NCI-H2196 treated with DMSO at 0.1 percent for 48 hours (cell line): ENCODE results near the gene ERCC4.

ENCODE experiments used
- DNase-seq: peaks from one replicate; lab custom pipeline; 2025; ENCODE audit not compliant: unreplicated experiment; lab: John Stamatoyannopoulos, UW

ERCC4 gene

DNA sequence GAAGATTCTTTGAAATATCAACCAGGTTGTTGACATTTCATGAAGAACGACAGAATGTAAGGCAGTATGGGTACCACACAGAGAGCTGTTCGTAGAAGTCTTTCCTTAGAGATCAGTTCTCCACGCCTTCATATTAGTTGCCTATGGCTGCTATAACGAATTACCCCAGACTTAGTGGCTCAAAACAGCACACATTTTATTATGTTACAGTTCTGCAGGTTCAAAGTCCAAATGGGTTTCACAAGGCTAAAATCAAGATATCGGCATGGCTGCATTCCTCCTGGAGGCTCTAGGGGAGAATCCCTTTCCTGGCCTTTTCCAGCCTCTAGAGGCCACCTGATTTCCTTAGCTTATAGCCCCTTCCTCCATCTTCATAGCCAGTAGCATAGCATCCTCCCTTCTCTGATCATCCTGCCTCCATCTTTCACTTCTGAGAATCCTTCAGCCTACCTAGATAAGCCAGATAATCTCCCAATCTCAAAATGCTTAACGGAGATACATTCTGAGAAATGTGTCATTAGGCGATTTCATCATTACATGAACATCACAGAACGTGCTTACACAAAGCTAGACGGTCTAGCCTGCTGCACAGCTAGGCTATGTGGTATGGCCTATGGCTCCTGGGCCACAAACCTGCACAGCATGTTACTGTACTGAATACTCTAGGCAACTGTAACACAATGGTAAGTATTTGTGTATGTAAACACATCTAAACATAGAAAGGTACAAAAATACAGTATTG, 26.0 kb downstream of the ERCC4 start:
- DNase-seq = no peak

DNA sequence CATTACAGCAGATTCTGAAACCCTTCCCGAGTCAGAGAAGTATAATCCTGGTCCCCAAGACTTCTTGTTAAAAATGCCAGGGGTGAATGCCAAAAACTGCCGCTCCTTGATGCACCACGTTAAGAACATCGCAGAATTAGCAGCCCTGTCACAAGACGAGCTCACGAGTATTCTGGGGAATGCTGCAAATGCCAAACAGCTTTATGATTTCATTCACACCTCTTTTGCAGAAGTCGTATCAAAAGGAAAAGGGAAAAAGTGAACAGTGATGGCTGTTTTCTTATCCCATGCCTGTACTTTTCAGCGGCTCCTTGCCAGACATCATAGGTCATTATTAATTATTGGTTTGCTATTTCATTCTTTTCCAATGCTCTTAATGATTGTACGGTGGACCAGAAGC, 28.1 kb downstream of the ERCC4 start:
- no peak for DNase-seq

DNA sequence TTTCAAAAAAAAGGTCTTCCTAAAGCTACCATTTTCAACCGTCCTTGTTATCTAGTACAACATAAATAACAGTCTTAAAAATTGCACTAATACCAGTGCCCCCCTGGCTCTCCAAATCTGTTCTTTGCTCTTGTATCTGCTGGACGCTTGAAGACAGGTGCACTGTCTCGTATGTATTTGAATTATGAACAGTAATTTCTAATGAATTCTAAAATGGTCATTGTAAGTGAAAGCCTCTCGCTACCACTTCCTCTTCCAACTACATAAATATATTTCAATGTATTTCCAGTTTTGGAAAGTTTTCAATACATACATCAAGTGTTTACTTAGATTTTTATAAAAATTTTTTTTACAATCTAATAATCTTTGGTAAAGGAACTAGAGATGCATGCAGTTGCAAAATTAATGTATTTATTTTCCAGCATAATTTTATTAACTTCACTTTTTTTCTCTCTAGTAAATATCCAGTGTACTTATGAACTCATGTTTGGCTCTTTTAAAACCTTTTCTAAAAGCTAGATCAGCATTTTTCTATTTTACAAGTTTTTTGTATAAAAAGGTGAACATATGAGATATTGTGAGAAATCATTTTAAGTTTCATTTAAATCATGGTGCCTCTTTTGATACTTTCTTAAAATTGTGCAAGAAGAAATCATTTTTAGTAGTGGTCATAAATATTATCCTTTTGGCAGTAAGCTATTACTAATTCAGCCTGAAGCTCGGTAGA, 31.0 kb downstream of the ERCC4 start:
- DNase-seq = no peak

DNA sequence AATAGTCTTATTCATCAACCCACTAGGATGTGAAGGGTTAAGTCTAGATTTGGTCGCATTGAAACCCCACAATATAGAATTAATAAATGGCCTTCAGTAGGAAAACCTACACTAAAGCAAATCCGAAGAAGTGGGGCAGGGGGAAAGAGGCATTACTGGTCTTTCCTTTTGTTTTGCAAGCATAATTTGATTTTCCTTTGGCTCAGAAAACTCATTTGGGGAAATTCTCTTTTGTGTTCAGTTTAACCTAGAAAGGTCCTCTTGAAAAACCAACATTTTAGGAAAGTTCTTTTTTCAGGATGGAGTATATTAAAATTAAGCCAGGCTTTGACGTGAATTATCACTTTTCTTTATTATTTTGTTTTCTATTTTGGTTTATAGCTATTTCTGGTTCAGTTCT, 31.7 kb downstream of the ERCC4 start:
- no peak for DNase-seq

DNA sequence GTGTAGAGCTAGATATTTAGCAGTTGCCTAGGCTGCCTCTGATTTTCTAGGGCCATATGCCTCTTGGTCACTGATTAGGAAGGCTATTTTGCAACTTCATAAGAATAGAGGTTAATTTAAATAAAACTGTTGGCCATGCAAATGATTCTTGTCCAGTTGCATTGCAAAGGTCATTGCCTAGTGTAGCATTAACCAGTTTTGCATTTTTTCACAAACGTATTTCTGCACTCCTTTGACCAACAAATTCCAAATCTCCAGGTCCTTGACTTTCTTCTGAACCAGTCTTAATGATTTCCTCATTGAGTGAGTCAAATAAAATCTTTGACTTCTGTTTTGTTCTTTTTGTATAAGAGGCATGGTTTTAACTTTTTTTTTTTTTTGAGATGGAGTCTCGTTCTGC, 33.5 kb downstream of the ERCC4 start:
- DNase-seq = no peak

DNA sequence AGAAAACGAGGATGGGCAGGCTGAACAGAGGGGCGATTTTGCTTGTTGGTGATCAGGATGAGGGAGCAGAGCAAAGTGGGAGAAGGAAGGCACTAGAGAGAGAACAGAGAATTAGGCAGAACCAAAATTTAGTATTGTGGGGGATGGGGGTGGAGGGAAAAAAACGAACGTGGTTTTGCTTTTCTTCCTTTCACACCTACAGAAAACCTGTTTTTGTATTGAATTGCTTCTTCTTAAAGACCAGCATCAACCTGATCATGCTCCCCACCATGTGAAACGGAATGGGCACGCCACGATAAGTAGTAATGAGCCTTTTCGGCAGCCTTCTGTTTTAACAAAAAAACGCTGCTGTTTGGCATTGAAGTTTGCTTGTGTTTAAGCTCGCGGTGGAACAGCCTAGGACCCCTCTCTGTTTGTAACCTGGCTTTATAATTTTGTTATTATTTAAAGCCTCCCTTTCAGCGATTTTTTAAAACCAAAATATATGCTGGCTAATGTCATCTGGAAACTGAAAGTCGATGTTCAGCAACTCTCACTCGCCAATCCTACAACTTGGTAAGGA, 36.8 kb downstream of the ERCC4 start:
- DNase-seq = no peak

DNA sequence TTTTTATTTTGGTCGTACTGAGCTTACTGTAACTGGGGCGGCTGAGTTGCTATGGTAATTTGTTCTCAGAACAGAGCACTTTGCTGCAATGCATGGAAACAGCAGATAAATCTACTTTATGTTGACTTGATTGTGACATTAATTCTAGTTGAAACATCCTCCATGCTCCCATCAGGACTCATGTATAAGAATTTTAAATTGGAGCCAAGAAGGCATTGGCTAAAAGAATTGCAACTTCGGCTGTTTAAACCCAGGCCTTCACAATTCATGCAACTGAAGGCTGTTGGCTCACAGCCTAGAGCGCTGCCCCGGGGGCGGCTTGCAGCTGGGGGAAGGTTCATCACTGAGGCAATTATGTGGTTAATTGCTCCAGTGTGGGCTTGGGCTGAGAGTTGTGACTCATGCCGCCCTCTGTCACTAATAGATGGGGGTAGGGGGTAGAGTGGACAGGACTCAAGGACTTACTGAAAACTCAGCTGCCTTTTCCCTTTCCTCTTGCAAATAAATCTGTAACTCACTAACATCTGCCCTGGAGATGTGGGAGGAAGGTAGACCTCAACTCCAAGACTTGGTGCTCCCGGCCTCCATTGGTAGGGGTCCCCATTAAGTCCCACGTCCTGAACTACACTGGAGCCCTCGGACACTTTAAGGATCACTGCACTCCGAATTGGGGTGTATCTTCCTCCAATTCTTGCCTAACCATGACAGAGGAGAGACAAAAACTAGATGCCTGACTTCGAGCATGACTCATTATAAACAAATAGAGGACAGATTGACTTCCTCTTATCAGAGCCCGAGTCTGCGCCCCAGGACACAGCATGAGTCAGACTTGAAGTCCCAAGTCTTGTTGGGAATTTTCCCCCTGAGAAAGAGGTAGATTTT, 37.5 kb downstream of the ERCC4 start:
- peak; percentile 58 for DNase-seq

DNA sequence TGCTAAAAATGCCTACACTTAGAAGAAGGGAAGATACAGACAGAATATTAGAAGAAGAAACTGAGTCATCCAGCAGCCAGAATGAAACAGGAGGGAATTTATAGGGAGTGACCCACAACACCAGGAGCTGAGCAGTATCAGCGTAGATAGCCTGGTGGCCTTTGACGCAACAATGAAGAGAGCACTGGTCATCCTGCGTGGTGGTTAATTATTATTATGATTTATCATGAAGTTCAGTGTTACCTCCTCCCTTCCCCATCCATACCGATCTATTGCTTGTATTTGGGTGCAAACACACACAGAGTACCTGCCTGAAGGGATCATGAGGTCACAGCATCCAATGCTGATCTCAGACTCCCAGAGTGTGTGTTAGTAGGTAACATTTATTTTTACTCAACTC, 38.5 kb downstream of the ERCC4 start:
- DNase-seq = no peak

DNA sequence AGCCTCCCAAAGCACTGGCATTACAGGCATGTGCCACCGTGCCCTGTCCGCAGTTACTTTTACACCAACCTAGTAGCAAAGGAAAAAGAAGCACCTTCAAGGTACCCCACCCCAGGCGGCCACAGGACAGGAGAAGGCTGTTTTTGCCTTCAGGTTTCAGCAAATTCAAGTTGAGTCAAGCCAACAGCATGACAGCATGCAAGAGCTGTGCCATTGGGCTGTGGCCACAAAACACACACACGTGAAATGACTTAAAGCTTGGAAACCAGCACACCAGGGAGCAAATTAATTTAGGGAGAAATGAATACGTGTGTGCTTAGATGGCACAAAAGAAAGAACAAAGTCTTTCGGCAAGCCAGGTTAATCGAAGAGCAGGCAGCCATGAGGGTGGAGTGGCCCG, 39.7 kb downstream of the ERCC4 start:
- no peak for DNase-seq

DNA sequence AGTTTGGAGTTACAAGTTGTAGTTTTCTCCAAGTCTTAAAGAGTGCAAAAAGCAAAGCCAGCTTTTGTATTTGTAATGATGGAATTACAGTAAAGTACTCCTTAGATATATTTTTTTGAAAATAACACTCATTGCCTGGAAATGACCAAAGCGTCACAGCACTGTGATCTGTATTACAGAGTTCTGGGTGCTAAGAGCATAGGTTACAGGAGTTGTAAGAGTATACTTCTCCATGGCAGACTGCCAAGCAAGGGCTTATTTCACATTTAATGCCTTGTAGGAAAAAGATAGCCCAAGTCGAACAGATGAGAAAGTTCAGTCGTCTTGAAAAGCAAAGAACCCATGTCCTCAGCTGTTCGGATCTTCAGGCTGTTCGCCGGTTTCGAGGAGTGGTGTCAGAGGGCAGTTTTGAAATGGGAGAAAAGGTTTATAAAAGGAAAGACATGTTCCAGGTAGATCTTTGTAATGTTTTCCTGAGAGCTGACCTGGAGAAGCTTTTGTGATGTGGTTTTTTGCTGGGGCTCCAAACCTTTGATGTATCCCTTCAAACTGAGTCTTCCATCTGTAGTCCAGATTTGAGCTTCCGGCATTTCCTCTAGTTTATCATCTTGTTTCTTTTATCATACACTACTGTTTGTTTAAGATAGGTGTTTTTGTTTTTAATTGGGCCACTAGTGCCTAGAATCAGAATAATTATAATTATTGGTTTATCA, 41.3 kb downstream of the ERCC4 start:
- DNase-seq = peak; percentile 14

DNA sequence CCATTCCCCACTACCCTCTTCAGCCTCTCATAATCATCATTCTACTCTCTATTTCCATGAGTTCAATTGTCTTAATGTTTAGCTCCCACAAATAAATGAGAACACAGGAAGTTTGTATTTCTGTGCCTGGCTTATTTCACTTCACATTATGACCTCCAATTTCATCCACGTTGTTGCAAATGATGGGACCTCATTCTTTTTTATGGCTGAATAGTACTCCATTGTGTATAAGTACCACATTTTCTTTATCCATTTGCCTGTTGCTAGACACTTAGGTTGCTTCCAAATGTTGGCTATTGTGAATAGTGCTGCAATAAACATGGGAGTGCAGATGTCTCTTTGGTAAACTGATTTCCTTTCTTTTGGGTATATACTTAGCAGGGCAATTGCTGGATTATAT, 42.3 kb downstream of the ERCC4 start:
- no peak for DNase-seq

DNA sequence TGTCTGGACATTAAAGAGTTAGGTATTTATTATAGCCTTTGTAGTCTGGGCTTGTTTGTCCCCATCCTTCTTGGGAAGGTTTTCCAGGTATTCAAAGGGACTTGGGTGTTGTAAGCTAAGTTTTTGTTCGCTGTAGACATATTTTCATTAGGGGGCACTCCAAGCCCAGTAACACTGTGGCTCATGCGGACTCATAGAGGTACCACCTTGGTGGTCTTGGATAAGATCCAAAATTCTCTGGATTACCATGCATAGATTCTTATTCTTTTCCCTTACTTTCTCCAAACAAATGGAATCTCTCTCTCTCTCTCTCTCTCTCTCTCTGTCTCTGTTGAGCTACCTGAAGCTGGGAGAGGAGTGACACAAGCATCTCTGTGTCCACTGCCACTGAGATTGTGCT, 48.9 kb downstream of the ERCC4 start:
- DNase-seq = no peak

DNA sequence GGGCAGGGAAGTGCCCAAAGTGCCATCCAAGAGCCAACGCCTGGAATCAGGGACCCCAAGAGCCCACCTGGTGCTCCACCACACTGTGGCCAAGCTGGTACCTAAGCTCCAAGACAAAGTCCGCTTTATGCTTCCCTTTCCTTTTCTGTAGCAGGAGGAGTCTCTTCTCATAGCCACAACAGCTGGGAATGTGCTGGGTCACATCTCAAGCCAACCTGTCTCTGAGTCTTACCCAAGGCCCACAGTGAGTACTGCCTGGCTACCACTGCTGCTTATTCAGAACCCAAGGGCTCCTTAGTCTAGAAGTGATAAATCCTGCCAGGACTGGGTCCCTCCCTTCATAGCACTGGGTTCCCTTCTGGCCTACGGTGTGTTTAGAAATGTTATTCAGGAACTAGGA, 49.8 kb downstream of the ERCC4 start:
- DNase-seq = no peak

DNA sequence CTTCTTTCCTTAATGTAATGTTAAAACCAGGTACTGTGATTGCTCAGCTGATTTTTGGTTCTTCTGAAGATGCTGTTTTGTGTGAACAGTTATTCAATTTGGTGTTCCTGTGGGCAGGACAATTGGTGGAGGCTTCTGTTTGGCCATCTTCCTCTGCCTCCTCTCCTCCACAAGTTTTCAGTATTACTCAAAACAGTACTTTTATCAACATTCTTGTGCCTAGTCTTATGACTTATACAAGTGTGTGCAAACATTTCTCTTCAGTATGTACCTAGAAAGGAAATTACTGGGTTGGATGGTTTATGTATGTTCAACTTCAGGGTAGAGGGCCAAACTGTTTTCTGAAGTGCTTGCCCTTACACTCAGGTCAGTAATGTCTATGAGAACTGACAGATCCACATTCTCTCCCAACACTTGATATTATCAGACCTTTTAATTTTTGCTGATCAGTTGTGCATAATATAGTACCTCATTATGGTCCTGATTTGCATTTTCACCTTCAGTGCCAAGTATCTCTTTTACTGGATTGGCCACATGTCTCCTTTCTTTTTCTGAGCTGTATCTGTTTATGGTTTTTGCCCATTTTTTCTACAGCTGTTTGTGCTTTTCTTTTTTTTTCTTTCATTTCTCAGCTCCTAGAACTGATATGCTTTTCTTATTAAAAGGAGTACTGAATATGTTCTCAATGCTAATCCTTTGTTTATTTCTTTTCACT, 50.9 kb downstream of the ERCC4 start:
- DNase-seq = no peak

DNA sequence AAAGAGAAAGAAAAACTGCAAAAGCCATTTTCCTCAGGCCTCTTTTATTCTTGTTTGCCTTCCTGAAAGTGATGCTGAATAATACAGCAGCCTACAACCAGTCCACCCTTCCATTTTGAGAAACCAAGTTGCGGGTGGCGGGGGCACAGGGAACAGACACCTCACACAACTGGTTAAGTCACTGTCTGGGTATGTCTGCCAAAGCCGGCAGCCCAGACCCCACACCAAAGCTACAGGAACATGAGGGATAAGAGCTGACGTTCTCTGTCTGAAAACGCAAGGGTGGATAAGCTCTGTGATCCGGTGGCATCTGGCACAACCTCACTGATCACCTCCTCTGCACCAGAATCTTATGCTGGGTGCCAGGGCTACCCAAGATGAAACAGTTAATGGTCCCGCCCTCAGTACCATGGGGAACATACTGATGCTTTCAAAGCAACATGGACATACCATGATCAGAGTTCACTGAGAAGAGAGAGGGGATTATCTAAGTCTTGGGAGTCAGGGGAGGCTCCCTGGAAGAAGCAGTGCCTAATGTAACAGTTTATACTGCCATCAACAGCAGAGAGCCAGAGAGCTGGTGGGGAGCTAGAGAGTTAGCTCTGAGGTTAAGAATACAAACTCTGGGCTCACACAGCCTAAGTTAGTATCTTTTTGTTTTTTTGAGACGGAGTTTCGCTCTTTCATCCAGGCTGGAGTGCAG, 53.5 kb downstream of the ERCC4 start:
- no peak for DNase-seq

DNA sequence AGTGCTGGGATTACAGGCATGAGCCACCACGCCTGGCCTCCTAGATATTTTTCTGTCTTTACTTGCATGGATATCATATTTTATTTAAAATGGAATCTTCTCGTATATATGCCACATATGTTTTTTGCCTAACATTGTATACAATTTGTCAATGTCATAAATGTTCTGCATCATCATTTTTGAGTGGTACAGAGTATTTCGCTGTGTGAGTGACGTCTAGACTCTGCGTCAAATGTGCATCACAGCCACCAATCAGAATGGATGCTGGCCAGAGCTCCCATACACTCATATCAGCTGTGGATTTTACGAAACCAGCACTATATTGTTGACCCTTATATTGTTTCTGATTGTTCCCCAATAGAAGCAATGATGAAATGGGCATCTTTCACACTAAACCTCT, 57.2 kb downstream of the ERCC4 start:
- DNase-seq = no peak

DNA sequence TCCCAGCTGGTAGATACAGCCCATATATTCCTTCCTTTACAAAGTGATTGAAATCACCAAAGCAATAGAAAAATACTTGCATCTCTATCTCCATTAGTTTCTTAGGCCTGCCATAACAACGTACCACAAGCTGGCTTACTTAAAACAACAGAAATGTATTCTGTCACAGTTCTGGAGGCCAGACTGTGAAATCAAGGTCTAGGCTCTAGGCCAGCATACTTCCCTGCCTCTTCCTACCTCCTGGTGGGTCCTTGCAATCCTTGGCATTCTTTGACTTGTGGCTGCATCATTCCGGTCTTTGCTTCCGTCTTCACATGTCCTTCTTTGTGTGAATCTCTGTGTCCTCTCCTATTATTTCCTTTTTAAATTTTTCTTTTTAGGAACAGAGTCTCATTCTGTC, 62.5 kb downstream of the ERCC4 start:
- no peak for DNase-seq

DNA sequence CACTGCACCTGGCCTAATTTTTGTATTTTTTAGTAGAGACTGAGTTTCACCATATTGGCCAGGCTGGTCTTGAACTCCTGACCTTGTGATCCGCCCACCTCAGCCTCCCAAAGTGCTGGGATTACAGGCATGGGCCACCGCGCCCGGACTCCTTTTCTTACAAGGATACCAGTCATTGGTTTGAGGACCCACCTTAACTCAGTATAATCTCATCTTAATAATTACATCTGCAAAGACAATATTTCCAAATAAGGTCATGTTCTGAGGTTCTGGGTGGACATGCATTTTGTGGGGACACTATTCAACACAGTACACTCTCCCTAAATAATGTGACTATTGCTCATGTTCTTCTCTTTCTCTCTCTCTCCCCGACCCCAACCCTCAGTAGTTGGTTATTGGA, 63.7 kb downstream of the ERCC4 start:
- DNase-seq = no peak

DNA sequence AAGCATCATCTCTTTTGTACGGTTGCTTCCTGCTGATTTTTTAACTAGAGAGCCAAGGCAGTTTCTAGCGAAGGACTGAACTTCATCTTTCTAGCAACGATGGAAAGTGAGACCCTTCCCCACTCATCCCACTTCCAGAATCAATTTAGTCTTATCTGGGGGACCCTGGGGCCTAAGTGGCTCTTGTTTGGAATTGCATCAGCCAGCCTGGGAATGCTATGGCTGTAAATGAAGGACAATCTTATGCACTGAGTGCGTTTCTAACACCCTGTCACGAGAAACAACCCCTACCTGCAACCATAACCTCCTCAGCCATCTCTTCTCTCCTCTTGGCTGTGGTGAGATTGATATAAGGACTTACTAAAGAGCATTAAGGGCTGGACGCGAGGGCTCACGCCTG, 64.8 kb downstream of the ERCC4 start:
- DNase-seq = no peak

DNA sequence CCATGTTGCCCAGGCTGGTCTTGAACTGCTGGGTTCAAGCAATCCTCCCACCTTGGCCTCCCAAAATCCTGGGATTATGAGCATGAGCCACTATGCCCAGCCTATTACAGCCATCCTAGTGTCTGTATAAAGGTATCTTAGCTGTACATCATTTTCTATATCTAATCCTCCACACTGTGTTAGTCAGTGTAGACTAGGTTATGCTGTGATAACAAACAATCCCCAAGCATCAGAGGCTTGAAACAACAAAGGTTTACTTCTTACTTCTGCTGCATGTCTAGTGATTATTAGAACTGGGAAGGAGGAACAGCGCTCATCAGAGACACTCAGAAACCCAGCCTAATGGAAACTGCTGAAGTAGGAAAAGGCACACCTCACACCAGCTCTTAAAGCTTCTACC, 68.1 kb downstream of the ERCC4 start:
- no peak for DNase-seq
